Endothelial cell of hepatic sinusoid (primary cell): ENCODE results near the gene MIDN.

Experiments
- in situ Hi-C: cut with HindIII; loops from 2 replicates; pipeline ENCODE4 v1.10.0; 2017; ENCODE audit warnings: low sequenced_read_pairs

The MIDN gene

DNA sequence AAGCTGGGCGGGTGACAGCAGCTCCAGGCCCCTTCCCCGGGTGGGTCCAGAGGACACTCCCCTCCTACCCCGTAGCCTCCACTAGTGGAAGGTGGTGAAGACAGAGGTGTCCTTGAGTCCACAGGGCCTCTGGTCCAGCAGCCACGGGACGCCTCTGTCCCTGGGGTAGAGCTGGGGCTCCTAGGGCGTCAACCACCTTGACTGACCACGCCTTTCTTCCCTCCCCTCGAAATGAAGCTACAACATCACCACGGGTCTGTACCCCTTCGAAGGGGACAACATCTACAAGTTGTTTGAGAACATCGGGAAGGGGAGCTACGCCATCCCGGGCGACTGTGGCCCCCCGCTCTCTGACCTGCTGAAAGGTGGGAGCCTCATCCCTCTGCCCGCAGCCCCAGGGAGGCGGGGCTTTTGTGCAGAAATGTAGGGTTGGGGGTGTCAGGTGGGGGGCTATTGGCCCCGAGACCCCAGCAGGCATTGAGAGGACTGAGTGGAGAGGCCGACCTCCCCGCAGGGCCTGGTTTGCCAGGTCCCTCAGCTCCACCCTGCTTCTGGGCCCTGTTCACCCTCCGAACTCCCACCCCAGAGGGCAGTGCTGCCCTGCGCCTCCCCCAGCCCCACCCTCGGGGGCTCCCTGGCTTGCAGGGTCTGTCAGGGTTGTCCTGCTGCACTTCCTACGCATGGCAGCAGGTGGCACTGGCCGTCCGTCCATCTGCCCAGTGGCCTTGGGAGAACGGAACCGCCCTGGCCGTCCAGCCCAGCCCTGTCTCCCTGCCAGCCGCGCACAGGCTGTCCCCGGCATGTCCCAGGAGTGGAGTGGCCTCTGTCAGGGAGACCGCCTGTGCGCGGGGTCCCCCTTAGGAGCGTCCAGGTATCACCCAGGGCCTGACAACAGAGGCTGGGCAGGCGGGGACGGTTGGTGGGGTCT is 27.1 kb upstream of the MIDN start:
- in situ Hi-C loops, result no loop called here

DNA sequence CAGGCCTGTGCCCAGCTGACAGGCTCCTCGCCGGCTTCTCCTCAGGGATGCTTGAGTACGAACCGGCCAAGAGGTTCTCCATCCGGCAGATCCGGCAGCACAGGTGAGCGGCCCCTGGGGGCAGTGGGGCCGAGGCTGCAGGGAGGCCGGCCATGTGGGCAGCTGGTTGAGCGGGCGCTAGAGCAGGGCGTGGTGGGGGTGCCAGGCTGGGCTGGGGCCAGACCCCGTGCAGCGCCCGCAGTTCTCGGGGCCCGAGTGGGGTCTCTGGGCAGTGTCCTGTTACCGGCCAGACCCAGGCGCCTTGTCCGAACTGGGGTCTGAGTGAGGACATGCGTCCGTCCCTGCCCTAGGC is 26.5 kb upstream of the MIDN start:
- in situ Hi-C loops, result no loop called here

DNA sequence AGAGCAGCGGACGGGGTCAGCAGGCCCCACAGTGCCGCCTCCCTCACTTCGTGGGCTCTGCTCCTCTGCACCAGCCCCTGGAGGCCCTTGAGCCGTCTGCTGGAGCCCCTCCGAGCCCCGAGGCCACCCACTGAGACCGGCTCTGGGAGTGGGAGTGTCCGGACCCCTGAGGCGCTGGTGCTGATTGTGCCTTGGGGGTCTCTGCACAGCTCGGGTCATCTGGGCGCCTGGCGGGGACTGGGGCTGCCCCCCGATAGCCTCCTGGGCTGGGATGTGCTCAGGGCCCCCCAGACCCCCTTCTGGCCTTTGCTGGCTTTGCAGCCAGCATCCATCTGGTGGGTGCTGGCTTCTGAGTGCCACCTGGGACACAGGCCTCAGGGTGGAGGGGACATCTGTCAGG is 26.0 kb upstream of the MIDN start:
- in situ Hi-C loops, result no loop called here

DNA sequence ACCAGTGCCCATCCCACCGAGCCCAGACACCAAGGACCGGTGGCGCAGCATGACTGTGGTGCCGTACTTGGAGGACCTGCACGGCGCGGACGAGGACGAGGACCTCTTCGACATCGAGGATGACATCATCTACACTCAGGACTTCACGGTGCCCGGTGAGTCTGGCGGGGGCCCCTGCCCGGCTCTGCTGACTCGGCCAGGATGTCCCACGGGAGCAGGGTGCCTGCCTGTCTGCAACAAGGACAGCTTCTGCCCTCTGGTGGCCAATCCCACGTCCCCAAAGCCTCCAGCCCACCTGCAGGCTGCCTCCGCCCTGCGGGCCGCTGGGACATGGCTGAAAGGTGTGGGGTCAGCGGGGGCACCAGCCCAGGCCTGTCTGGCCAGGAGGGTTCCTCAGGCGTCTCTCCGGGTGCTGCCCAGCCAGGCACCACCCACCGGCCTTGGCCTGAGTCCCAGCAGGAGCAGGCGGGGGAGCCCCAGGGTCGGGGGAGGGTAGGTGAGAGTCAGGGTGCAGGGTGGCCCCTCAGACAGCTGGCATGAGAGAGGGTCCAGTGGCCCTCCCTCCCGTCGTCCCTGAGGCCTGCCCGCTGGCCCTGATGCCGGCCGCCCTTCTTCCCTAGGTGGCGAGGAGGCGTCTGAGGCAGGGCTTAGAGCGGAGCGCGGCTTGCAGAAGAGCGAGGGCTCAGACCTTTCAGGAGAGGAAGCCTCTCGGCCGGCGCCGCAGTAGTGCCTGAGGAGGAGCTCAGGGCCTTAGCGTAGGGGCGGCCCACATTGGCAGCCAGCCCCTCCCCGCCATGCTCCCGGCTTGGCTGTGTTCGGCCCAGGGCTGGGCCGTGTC is 25.1 kb upstream of the MIDN start:
- in situ Hi-C loops, result no loop called here

DNA sequence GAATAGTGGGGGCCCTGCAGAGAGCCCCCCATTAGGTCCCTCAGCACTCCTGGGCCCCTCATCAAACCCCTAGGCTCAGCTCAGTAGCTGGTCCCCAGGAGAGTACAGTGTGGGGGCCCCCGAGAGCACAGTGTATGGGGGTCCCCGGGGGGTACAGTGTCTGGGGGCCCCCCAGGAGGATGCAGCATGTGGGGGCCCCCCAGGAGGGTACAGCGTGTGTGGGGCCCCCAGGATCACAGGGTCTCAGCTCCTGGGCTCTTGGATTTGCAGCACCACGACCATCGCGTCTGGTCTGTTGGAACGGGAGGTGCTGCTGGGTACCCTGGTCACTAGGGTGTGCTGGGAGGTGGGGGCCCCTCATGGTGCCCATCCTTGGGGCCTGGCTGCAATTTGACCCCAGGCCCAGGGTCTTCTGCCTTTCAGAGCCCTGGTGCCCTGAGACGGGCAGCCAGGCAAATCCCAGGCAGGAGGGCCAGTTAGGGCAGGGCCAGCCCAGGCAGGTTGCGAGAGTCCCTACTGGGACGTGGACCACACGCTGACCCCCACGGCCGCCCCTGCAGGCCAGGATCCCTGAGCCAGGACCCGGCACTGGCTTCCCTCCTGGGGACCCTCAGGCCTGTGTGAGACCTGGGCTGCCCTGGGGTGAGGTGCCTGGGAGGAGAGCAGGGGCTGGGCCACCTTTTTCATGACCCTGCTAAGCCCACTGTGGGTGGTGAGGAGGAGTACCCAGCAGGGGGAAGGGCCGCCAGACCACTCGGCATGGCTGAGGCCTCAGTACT is 24.1 kb upstream of the MIDN start:
- in situ Hi-C loops, result no loop called here

DNA sequence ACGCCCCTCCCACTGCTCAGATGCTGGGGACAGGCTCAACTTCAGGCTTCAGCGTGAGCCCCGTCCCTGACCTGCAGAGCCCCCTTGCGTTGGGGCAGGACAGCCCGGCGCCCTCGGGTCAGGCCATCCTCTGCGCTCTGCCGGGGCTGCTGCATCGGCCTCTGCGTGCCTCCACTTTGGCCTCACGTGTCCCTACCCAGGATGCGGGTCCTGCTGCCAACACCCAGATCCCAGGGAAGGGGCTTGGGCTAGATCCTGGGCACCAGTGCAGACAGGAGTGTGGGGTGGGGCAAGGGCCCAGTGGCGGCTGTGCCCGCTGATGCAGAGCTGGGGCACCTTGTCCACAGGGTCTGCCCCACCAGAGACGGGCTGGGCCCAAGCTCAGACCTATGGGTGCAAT is 23.5 kb upstream of the MIDN start:
- in situ Hi-C loops, result no loop called here

DNA sequence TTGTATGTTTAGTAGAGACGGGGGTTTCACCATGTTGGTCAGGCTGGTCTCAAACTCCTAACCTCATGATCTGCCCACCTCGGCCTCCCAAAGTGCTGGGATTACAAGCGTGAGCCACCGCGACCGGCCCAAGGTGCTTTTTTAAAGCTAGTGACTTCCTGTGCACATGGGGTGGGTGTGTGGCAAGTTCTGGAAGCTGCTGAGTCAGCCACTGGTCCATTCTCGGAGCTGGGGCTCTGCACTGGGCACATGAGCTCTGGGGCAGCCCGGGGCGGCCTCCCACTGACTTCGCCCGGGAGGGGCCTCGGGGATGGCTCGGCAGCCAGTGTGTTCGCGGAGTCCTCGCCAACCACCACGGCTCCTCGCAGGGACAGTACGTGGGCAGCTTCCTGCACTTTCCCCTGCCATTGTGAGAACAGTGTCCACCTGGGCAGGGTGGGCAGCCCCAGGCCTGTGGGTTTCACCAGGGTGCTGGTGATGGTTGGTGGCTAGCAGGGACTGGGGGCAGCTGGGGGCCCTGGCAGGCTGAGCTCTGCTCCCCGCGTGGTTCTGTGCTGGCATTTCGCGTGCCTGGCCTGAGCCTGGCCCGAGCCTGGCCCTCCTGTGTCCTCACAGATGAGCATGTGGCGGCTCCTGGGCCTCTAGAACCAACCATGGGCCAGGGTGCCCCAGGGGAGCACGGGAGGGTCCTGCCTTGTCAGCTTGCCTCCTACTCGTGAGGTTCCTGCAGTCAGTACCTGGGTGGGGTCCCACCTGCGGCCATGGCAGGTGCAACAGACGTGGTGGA is 22.8 kb upstream of the MIDN start:
- in situ Hi-C loops, result no loop called here

DNA sequence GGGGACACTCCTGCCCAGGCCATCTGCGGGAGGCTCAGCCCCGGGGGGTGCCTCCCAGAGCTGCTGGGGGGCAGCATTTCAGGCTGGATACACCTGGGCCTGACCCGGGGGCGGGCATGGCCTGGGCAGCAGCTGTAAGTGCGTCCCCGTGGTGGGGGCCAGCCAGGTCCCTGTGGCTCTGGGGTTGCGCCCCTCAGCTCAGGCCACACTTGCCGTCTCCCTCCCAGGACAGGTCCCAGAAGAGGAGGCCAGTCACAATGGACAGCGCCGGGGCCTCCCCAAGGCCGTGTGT is 22.2 kb upstream of the MIDN start:
- in situ Hi-C loops, result no loop called here

DNA sequence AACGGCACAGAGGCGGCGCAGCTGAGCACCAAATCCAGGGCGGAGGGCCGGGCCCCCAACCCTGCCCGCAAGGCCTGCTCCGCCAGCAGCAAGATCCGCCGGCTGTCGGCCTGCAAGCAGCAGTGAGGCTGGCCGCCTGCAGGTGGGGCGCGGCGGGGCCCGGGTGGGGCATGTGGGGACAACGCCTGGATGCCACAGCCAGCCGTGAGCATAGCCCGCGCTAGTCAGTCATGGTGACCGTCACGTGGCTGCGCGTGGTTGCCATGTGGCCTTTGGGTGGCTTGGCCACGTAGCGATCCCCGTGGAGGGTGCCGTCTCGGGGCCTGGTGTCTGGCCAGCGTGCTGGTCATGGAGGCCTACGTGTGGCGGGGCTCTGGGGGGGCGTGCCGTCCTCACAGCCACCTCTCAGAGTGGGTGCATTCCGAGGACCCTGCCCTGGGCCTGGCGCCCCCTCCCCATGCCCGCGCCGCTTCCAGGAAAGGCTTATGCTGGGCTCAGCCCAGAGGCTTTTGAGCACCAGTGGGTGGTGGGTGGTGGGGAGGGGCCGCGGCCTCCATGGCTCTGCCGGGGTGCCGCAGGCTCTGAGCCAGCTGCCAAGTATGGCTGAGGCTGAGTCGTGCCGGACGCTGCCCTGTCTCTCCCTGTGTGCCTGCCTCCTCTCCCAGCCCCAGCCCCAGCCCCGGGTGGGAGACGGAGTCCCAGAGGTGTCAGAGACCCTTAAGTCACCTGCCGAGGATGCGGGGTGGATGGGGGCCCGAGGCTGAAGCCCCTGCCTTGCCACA is 21.7 kb upstream of the MIDN start:
- in situ Hi-C loops, result no loop called here

DNA sequence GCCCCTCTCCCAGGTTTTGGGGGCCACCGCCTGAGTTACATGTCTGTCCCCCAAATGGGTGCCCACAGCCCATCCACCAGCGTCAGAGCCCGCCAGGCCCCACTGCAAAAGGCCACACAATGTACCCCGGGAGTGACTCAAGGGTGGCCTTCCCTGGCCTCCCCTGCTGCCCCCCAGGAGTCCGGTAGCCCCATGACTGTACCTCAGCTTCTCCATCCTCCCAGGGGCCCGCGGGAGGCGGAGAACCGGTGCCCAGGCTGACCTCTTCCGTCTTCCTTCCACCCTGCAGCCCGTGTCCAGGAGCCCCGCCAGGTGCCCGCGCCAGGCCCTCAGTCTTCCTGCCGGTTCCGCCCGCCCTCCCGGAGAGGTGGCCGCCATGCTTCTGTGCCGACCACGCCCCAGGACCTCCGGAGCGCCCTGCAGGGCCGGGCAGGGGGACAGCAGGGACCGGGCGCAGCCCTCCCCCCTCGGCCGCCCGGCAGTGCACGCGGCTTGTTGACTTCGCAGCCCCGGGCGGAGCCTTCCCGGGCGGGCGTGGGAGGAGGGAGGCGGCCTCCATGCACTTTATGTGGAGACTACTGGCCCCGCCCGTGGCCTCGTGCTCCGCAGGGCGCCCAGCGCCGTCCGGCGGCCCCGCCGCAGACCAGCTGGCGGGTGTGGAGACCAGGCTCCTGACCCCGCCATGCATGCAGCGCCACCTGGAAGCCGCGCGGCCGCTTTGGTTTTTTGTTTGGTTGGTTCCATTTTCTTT is 20.9 kb upstream of the MIDN start:
- in situ Hi-C loops, result no loop called here

DNA sequence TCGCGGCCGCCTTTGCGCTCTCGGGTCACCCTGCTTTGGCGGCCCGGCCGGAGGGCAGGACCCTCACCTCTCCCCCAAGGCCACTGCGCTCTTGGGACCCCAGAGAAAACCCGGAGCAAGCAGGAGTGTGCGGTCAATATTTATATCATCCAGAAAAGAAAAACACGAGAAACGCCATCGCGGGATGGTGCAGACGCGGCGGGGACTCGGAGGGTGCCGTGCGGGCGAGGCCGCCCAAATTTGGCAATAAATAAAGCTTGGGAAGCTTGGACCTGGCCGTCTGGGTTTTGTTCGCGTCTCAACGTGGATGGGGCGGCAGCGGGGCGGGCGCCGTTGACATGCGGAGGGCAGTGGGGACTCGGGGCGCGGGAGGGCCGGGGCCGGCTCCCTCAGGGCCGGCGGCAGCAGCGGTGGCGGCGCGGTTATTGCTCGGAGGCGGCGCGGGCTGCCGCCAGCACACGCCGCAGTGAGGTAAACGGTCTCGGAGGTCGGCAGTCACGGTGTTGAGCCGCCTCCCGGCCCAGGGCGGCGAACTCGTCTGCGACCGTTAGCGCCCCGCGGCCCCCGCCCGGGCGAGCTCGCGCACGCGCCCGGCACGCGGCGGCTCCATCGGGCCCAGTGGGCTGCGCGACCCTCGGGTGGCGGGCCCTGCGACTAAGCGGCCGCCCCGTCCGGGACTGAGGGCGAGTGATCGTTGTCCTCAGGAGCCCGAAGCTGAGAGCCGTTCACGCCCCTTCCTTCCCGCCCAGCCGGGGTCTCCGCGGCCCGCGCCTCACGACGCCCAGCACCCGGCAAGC is 20.0 kb upstream of the MIDN start:
- in situ Hi-C loops, result no loop called here

DNA sequence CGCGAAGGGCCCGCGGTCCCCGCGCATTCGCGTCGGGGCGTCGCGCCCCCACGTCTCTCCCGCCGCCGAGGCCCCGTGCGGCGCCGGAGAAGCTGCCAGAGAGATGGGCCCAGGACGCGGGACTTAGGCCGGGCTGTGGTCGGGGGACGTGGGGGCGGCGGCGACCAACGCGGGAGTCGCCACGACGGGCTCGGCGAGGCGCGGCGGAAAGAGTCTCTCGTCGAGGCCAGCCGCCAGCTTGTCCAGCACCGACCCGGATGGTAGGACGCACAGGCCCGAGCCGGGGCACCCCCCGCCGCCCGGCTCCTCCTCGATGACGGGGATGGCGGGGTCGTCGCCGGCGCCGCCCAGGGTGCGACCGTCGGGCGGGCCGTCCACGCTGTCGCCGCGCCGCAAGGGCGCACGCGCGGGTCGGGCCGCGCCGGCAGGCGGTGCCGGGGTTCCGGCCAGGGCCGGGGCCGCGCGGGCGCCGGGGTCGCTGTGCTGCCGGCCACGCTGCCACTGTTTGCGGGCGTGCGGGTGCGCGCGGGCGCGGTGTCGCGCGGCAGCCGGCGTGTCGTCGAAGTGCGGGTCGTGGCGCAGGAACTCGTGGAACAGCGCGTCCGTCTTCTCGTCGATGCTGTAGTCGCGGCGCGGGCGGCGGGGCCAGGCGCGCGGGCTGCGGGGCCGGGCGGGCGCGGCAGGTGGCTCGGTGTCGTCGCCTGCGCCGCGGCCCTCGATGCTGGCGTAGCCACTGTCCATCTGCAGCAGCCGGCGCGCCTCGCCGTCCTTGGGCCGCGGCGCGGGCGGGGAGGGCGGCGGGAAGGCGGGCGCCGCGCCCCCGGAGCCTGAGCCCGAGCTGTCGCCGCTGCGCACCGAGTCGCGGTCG is 19.1 kb upstream of the MIDN start:
- in situ Hi-C loops, result no loop called here

DNA sequence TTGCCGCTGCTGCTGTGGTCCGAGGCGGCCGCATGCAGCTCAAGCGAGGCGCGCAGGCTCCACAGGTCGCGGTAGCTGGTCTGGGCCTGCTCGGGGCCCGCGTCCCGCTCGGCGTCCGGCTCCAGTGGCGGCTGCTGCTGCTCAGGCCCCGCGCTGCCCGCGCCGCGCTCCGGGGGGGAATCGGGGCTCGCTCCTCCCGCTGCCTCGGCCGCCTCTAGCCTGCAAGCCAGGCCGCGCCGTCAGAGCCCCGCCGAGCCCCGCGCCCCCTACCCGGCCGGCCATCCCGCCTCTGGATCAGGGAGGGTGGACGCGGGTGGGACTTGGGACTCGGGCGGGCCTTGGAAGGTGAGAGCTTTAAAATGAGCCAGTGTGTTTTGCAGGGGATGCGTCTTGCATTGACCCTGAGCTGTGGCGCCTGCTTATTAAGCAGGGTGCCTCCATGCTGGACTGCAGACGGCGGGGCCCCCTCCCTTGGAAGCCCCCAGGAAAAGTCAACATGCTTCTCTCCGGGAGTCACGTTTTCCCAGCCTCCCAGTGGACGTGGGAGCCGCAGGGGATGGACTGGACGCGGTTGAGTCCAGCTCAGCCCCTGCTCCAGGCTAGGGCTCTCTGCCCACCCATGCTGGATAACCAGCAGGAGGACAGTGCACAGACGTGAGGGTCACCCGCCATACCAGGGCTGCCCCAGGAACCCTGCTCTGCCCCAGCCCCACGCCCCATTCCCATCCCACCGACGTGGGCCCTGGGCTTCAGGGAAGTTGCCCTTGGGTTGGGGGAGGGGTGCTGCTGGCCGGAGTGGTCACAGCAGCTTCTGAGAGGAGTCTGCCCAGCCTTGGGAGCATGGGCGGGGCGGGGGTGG is 18.2 kb upstream of the MIDN start:
- in situ Hi-C loops, result no loop called here

DNA sequence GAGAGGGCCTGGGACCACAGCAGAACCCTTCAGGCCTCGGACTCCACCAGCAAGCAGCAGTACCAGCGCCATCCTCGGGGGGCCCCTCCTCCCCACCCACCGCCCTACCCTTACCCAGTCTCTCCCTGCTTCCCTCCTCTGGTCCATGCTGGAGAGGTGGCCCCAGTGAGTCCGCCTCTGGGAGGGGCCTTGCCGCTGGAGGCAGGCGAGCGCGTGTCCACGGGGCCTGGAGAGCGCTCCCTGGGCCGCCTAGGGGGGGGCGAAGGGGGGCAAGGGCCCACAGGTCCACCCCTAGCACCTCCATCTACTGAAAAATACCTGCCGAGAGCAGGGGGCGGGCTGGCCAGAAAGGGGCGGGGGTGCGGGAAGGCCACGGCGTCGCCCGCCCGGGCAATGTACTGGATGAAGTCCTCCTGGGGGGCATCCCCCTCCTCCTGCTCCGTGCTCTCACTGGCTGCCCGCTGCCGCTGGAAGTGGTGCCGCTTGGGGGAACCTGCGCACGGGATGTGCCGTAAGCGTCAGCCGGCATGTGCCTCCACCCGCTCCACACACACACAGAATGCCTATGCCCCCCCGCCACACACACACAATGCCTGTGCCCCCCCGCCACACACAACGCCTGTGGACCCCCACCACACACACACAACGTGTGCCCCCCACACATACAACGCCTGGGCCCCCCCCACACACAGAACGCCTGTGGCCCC is 17.4 kb upstream of the MIDN start:
- in situ Hi-C loops, result no loop called here

DNA sequence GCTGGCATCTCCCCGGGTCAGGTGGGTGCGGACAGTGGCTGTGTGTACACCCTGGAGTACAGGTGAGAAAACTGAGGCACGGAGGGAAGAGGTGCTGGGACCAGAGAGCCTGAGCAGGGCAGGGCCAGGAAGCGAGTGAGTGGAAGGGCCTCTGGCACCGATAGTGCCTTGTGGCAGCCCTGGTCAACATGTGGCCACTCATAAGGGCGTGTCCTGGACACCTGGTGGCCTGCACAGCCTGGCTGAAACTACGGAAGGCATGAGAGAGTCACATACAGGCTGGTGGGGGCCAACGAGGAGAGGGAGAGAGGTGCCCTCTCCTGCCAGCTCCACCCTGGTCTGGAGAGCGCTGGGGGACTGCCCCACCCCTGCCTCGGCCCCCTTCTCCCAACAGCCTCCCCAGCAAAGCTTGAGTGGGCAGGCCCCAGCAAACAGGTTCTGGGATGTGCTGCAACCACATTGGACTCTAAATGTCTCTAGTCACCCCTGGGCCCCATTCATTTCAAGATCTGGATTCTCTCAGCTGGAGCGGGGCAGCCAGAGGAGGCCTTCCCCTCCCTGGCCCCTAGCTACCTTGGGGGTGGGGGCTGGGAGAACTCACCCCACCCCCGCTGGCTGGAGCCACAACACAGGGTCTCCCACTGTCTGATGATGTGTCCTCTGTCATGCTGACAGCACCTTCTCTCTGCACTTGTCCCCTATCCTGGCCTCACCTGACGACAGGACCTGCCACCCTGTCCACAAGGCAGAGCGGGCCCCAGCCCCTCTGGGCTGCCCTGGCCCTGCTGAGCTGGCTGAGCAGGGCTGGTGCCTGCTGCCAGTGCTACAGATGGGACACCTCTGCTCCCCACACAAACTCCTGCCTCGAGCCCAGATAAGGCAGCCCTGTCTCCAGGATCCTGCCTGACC is 16.4 kb upstream of the MIDN start:
- in situ Hi-C loops, result no loop called here
